NCI-H446 treated with DMSO at 0.1 percent for 48 hours (cell line): ENCODE measurements around the gene DNM3.
A peak's percentile ranks its signal among the peaks of the same experiment; 100 is the strongest.

Source experiments
- DNase-seq: peaks from one replicate; lab custom pipeline; 2025; lab: John Stamatoyannopoulos, UW

The DNM3 gene

DNA sequence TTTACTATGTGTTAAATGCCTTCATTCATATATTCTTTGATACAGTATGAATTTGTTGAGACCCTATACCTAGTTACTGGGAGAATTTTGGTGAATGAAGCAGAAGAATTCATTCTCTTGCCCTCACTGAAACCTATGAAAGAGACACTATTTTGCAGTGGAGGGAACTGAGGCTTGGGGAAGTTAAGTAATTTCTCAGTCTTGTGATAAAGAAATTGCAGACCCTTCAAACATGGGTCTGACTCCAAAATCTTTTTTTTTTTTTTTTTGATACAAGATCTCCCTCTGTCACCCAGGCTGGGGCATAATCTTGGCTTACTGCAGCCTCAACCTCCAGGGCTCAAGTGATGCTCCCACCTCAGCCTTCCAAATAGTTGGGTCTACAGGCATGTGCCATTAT, 132.1 kb downstream of the DNM3 start:
- no peak for DNase-seq

GRCh38 chr1:171981303-171981702, 140.0 kb downstream of the DNM3 start:
- DNase-seq: no peak

DNA sequence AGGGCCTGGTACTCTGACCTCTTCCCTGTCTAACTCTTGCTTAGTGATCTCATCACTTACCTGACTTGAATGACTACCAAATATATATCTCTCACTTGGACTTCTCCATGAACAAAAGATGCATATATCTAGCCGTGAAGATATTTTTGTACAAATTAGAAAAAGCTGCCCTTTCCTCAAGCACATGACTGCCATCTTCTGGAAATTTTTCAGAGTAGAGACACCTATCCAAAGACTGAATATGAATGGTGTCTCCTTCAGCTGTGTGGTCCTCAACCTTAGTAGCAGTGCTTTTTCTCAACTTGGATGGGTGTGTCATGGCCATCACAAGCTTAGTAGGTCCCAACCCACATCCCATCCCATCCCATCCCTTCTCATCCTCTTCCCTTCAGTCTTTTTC, 142.3 kb downstream of the DNM3 start:
- no peak for DNase-seq

DNA sequence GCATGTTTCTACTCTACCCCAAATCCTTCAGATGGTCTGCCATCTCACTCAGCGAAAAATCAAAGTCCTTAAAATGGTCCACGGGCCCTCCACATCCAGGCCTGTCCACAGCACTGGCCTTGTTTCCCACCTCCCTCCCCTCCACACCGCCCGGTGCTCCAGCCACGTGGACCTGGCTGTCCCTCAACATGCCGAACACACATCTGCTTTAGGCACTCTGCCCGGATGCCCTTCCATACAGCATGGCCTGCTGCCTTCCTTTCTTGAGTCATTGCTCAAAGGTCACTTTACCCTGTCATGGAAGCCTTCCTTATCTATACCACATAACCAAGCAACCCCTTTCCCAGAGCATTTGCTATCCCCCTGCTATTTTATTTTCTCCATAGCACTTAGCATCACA, 143.0 kb downstream of the DNM3 start:
- no peak for DNase-seq

DNA sequence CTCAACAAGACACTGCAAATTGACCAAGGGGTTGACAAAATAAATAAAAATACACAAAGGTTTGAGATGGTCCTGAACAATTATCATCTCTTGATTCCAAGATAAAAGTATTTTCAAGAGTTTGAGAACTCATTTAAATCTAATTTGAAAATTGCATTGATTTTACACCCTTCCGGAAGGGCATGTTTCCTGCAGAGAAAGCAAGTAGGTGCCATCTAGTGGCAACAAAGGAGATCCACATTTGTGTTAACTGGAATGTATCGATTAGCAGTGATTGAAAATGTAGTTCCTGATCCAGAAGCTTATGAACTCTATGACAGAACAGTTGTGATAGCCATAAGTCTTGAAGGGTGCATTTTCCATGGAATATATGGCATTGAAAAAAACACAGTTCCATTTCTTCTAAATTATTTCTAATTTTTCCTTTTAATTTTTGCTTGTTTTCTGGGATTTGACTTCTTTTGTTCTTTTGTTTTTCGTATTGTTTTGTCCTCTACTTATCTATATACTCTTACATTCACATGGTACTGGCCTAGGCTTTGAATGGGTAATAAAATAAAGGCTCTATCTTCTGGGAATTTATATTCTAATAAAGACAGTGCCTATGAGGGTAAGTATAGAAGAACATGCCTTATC, 143.7 kb downstream of the DNM3 start:
- peak; percentile 40 for DNase-seq

GRCh38 chr1:171985639-171986038, 144.3 kb downstream of the DNM3 start:
- no peak for DNase-seq

DNA sequence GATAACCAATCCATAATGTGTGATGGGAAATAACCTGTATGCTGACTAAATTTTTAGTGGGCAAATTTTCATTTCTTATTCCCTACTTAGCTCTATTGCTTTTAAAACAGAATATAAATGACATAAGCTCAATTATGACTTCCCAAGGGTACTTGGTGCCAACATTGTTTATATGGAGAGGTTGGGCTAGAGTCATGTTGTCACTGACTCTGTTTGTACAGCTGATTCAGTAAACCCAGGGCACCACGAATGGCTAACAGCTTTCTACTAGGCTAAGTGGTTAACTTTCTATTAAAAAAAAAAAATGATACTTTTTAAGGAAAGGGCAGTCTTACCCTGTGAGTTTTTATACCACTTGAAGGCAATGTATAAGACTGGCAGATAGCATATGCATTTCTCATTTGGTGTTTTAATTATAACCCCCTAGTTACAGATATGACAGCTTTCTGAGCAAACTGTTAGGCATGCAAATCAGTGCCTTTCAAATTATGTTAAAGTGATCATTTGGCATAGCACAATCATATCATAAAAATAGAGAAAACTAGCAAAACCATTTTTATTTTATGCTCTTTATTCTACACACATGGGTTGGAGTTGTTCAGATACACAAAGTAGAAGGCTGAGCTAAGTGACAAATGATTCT, 147.1 kb downstream of the DNM3 start:
- DNase-seq: no peak

DNA sequence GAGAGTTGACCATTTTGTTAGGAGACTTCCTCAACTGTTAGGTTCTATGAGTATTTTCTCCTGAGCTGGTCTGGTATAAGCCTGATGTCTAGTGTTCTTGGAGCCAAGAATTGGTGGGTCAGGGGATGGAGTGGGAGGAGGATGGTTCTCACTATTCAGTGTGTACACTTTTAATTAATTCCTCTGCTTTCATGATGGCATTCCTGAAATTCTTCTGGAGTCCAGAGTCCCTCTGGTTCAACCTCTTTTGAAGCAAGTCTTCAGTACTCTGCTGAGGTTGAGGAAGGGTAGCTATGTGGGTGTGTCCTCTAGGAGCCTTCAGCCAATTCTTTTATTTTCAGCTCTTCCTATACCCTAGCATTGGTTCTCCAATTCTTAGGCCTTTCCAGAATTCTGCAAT, 149.1 kb downstream of the DNM3 start:
- no peak for DNase-seq

DNA sequence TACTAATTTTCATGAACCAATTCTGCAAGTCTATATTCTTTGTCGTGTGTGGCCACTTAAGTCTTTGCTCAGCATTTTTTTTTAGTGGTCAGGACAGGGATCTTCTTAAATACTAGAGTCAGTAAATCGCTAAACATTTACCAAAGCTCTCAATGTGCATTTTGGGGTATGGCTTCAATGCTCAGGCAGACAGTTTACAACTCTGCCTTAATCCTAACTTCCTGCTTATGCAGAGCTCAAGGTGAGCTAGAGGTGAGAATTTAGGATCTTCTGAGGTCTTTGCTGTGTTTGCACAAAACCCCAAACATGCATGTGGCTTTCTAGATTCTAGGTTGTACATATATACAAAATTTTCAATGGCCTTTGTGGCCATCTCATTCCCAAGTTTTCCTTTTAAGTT, 153.0 kb downstream of the DNM3 start:
- no peak for DNase-seq

GRCh38 chr1:171995573-171995972, 154.3 kb downstream of the DNM3 start:
- no peak for DNase-seq

DNA sequence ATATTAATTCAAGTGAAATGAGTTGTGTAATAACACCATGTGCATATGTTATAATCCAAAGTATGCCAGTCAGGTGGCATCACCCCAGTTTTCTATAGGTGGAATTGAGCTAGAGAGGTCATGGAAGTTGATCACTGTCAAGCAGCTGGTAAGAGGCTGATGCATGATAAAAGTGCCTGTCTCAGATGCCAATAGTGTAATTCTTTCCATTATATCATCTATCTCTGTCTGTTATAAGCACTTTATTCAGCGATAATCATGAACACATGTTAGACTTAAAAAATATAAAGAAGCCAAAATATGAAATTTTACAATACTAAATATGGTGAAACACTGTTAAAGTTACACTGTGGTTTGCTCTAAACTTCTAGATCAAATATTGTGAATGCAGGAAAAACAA, 156.6 kb downstream of the DNM3 start:
- no peak for DNase-seq

- no peak for DNase-seq
Observed at GRCh38 chr1:171998711-171999110, 157.4 kb downstream of the DNM3 start.

- DNase-seq: no peak
Observed at GRCh38 chr1:171999756-172000155, 158.5 kb downstream of the DNM3 start.

DNA sequence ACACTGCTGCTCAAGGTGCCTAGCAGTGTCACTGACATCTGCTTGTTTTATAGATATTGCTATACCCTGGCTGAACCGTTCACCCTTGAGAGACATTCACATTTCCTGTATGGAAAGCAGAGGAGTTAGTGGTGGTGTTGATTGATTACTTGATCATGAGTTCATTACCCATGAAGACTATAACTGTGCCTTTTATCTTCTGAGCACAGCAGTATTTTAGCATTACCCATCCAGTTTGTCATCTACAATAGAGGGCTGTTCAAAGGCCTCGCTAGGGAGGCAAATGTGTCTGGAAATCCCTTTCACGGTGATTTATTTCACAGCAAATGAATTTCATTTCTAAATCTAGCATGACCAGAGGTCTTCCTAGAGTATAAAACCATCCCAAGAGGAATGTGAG, 160.0 kb downstream of the DNM3 start:
- DNase-seq: no peak

- DNase-seq: peak; percentile 60
Observed at GRCh38 chr1:172002725-172003345, 161.5 kb downstream of the DNM3 start.

DNA sequence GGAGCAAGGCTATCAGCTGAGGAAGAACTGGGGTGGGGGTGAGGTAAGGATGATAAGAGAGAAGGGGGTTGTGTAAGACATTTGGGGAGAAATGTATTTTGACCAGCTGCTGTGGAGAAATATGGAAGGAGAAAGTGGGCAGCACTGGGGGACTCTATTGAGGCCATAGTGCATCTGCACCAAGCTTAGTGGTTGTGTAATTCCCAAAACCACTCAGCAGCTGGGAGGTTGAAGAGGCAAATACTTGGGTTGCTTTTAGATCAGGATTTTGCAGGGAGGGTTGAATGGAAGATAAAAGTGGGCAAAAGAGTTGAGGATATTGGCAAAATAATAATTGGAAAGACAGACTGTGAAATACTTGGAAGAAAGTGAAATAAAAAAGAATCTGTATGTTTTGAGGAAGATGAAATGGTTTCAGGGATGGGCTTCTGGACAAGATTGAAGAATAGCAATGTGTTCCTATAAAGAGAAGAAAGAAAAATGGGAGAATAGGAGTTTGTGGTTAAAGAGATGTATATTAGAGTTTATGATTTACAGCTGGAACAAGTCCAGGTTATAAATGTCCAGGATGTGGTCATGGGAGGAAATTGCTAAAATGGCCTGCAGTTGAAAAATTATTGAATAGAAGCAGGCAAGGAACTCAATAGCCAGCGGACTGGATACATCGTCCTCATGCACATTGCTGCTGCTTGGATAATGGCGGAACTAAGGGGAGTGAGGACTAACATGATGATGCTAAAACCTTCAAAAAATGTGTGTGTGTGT, 162.7 kb downstream of the DNM3 start:
- no peak for DNase-seq

GRCh38 chr1:172004671-172005070, 163.4 kb downstream of the DNM3 start:
- DNase-seq: peak; percentile 19

DNA sequence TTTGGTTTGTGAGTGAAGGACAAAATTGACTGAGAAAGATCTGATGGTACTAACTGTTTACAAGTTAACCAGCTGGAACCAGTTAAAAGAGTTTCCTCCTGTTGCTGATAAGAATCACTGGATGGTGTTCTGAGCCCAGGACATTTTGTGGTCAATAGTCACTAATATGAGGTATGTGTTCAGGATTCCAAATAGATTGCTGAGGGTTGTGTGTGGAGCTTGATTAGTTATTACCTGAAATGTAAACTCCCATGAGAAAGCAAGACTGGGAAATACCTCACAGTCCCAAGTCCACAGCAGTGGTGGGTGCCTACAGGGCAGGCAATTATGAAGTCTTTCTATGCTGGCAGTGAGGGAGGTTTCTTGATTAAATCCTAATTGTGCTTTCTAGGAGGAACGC, 164.6 kb downstream of the DNM3 start:
- DNase-seq: no peak

- DNase-seq: no peak
Observed at GRCh38 chr1:172006660-172007059, 165.4 kb downstream of the DNM3 start.

DNA sequence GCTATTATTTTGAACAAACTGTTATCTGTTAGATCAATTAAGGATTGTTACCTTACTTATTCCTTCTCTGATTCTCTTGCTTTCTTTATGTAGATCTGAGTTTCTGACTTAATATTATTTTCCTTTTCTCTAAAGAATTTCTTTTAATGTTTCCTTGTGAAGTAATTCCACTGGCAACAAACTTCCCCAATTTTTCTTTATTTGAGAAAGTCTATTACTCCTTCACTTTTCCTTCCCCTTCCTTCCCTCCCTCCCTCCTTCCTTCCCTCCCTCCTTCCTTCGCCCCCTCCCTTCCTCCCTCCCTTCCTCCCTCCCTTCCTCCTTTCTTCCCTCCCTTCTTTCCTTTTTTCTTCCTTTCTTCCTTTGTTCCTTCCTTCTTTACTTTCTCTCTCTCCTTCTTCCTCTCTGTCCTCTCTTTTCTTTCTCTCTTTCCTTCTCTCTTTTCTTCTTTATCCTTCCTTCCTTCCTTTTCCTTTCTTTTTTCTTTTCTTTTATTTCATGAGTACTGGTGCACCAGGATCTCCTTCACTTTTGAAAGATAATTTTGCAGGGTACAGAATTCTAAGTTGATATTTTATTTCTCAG, 177.5 kb downstream of the DNM3 start:
- DNase-seq: no peak

- no peak for DNase-seq
Observed at GRCh38 chr1:172019976-172020375, 178.7 kb downstream of the DNM3 start.

GRCh38 chr1:172024516-172024915, 183.2 kb downstream of the DNM3 start:
- DNase-seq: no peak
